Anterior cingulate cortex (tissue), 58 donors: ENCODE data around the gene SORL1.
A peak's percentile ranks its signal among the peaks of the same experiment; 100 is the strongest.

Experiments used
- DNase-seq, 58 donors: peaks; one replicate each; lab custom pipeline; 2025; lab: John Stamatoyannopoulos, UW

The SORL1 gene

DNA sequence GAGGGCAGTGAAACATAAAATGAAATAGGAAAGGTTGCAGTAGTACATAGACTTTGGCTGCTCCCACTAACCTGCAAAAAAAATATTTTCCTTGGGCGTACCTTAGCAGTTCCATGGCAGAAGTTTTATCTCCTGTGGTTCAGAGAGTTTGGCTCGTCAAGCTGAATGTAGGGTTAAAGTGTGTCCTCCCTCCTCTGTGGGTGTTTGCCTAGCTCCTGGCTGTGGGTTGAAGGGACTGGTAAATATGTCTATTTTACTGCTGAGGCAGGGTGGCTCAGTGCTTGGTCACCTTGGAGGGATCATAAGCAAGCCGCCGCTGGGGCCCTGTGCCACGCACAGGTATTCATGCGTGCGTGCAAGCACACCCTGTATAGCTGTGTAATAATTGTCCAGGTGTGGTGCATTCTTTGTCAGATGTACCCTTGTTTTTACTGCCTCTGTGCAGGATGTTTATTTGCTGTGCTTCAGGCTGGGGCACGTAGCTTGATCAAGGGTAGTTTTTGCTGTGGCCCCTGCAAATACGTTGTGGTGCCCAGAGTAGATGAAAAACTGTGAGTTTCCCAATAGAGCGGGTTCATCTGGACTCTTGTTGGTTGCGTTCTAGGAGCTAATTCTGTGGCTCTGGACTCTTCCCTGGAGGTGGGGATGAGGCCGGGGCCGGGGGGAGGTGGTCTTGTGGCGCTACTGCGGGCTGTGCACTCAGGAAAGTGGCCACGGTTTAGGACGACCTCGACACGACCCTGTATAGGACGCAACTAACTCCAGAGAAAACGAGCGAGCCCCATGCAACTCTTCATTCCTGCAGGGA is 732 bp upstream of the SORL1 start:
- DNase-seq, result no peak

GRCh38 chr11:121452609-121453150 is 566 bp downstream of the SORL1 start, which contains the start of gene SORL1-AS1:
Gene SORL1-AS1, minus strand, starts transcription at chr11:121452967.
- peak in 5 of 58 donors; percentile 60 to 65 (median 63) for DNase-seq

DNA sequence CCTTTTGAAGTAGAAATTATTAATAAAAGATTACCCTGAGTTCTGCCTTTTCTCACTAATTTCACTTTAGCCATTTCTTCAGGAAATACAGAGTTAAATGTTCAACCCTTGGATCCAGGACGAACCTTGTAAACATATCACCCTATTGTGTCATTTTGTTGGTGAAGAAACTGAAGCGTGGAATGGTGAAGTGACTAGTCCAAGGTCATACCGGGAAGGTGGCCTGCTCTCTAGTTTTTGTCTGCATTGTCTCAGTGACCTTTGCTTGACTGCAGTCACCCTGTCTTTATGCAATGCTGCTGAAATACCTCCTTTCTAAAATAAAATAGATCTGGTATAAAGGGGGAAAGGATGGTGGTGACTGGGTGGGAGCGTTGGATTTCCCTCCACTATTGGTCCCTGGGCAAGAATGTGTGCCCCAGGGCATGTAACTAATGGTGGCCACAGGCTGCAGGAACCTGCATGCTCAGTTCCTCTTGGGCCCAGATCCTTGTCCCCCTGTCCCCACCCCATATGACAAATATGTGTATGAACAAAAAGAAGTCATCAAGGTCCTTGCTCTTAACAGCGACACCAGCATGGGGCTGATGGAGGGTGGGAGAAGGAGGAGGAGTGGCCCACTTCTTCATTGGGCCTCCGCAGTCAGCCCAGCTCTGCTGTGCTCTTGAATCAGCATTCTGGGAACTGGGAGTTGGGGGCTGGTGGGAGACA is 1.6 kb downstream of the SORL1 start:
- no peak for DNase-seq

GRCh38 chr11:121455115-121455514 is 3.0 kb downstream of the SORL1 start:
- DNase-seq, result no peak

- no peak for DNase-seq
Observed at GRCh38 chr11:121456151-121456550, 4.0 kb downstream of the SORL1 start.

DNA sequence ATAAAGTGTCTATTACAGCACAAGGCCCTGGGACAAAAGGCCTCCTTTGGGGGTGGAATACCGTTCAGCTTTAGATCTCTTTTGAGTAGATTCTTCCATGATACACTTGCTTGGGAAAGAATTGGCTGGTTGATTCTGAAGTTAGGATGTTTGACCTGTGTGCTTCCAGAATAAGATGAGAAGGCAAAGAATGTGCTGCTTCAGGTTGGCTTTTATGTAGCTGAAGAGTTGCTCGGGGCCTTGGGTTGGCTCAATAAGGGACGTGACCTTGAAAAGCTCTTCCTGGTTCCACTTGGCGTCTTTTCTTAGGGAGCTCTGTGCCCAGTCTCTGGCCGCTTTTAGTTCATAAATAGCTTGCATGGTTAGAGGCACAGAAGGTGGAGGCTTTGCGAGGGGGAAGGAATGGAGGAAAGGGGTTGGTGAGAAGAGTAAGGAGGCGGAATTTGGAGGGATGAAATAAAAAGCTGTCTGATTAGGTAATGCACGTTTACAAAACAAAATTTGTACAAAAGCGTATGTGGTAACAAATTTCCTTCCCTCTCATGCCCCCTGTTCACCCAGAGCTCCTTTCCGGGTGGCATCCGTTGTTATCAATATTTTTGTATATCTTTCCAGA is 4.8 kb downstream of the SORL1 start:
- peak in 2 of 58 donors; percentile 16 to 30 for DNase-seq

DNA sequence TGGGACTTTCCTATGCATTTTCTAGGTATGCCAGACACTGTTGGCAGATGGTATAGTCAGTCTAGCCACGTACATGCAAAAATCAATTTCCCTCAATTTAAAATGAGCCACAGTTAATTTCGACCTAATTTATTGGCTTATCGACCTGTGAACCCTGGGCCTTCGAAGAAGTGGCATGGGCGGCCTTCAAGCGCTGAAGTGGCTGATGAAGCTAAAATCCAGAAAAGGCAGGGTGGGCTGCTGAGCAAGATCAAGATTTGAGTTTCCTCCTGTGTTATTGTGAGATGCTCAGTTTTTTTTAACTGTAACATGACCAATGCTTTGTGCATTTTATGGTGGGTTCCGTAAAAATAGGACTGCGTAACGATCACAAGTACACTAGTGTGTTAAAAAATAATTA is 6.4 kb downstream of the SORL1 start:
- DNase-seq, result no peak

GRCh38 chr11:121459413-121460017 is 7.4 kb downstream of the SORL1 start:
- DNase-seq, result no peak

- no peak for DNase-seq
Observed at GRCh38 chr11:121460941-121461514, 8.9 kb downstream of the SORL1 start.

DNA sequence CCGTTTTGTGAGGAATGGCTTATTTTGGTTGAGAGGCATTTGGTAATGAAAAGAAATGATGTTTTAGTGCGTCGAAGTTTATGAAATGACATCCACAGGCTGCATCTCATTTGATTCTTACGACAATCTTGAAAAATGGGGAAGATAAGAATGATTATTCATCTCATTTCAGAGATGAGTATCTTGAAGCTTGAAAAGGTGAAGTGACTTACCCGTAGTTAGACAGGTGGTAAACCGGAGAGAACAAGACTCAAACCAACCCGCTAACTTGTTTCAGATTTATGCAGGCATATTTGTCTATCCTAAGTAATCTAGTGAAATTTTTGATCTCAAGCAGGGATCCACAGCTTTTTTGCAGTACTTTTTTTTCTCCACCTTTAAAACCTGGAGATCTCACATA is 9.7 kb downstream of the SORL1 start:
- no peak for DNase-seq

GRCh38 chr11:121463689-121464335 is 11.7 kb downstream of the SORL1 start:
- DNase-seq, result peak in 2 of 58 donors; percentile 29 to 39

DNA sequence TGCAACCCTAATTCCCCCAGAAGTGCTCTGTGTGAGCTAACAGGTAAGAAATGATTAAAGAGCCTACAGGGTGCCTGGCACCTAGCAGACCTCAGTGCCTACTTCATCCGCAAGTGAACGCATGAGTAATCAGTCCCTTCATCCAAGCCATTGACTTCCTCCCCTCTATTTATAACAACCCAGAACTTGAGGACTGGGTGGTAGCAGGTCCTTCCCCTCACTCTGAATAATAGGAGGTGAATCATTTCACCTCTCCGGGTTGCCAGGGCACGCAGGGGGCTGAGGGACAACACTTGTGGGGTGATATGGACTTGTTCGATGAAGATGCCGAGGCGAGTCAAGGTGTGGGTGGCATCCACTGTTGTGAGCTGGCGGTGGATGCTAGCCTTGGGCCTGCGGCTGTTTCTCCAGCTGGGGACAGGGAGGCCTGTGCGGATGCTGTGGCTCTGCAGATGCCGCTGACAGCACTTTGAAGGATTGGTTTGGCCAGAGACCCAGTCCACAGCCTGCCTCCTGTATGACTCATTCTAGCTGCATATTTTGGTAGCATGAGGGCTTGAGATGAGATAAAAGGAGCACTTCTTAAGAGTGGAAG is 12.3 kb downstream of the SORL1 start:
- peak in 42 of 58 donors; percentile 10 to 85 (median 58) for DNase-seq

DNA sequence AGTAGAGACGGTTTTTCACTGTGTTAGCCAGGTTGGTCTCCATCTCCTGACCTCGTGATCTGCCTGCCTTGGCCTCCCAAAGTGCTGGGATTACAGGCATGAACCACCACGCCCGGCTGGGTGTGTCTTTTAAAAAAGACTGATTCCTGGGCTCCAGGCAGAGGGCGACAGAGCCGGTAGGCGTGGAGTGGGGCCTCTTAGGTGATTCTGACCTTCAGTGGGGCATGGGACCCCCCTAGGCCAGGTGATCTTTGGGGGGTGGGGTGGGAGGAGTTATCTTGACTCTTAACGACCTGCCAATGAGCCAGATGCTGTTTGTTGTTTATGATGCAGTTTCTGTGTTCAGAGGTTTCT is 13.6 kb downstream of the SORL1 start:
- DNase-seq, result no peak

DNA sequence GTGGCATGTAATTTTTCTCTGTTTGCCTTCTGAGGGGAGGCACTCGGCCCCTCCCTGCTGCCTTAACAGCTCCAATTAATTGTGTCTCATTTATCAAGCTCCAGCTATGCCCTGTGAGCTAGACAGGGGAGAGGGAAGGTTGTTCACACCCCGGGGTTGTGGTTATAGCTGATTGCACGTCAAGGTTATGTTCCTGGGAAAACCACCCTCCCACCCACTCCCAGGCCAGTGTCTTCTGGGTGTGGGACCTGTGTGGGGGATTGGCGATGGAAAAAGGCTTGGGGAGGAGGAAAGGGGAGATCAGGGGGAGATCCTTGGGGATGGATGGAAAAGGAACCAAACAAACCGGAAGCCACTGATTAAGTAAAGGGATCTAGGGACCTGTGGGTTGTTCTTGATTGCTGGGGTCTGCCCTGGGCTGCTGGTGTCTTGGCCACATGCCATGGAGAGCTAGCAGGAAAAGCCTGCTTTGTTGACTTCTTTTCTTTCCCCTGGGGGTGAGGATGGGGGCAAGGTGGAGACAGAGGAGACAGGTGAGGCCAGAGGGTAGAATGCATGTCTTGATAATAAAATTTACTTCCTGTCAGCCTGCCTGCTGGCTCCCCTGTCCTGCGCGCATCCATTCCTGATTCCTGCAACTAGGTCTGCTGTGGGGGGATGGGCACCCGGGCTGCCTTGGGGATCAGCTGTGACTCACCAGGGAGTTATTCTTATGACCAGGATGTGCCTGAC is 14.1 kb downstream of the SORL1 start:
- DNase-seq, result peak in 56 of 58 donors; percentile 9 to 93 (median 73)

- no peak for DNase-seq
Observed at GRCh38 chr11:121467471-121467870, 15.4 kb downstream of the SORL1 start.

GRCh38 chr11:121467965-121468364 is 15.9 kb downstream of the SORL1 start:
- DNase-seq, result peak in 10 of 58 donors; percentile 24 to 57 (median 26)

GRCh38 chr11:121469910-121470309 is 17.8 kb downstream of the SORL1 start:
- no peak for DNase-seq

- DNase-seq, result no peak
Observed at GRCh38 chr11:121471167-121471566, 19.1 kb downstream of the SORL1 start.

DNA sequence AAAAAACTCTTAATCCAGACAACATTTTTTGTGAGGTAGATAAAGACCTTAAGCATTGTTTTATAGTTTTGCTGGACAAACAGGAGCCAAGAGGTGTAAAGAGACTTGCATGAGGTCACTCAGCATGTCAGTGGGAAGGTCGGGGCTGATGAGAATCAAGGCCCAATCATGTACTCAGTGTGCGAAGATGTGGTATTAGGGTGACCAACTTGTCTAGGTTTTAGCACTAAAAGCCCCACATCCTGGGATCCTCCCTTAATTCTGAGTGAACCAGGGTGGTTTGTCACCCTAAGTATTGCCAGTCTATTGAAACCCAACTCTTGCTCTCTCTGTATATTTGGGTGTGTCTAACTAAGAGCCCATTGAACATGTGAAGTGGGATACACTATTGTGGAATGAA is 20.2 kb downstream of the SORL1 start:
- no peak for DNase-seq
